ENCODE results near the gene NSUN6.

The NSUN6 gene

DNA sequence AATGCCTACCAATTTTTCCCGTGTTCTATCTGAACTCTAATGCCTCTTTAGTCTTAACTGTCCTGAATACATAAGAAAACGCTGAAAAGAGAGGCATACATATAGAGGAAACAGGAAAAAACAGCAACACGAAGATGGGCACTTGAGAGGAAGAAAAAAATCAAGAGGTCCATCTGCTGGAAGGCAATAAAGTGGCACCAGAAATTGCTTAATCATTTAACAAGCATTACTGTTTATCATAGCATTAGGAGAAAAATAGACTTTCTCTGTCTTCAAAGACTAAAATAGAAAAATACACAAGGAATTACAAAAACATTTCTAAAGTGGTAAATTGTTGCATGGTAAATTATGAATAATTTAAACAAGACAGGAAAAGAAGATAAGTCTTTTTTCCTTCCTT, 35.0 kb downstream of the NSUN6 start:
- H3F3A ChIP-seq (ENCODE audit: insufficient read depth): no peaks in the 10 kb centered on the region
- peaks cover 7% of the 10 kb centered on the region; the same call in 1 of the 2 replicates for H3K36me3 ChIP-seq (ENCODE audit: low read length)
- H3K27ac ChIP-seq (ENCODE audit: low read depth, low read length): no peak overlapping the region
- no peak overlapping the region for H2AFZ ChIP-seq (ENCODE audit: low read depth, low read length, severe bottlenecking)
- no peak overlapping the region for H3K4me3 ChIP-seq (ENCODE audit: insufficient read depth, low read length, poor library complexity, severe bottlenecking)
- no peaks in the 10 kb centered on the region for H3K27me3 ChIP-seq (ENCODE audit: low read length)
- no peak overlapping the region for H3K4me2 ChIP-seq (ENCODE audit: low read depth, low read length, poor library complexity, severe bottlenecking)
- H4K20me1 ChIP-seq (ENCODE audit: low read depth, low read length): no peaks in the 10 kb centered on the region
- no peaks in the 10 kb centered on the region for H3K9me2 ChIP-seq (replicated peaks; ENCODE audit: insufficient read depth, low read length)
- no peak for TF ChIP-seq EZH2phosphoT487 (conservative IDR thresholded peaks at IDR 0.05; ENCODE audit: low read length)
- no peak for TF ChIP-seq CTCF (IDR thresholded peaks at IDR 0.05; ENCODE audit: insufficient read depth, low read length, poor library complexity, severe bottlenecking)
- H3K9me3 ChIP-seq (ENCODE audit: insufficient read depth, low read length): no peaks in the 10 kb centered on the region
- H3K9ac ChIP-seq (ENCODE audit: low read length): no peak overlapping the region
- no peaks in the 10 kb centered on the region for H3K79me2 ChIP-seq (ENCODE audit: insufficient read depth, low read length)

DNA sequence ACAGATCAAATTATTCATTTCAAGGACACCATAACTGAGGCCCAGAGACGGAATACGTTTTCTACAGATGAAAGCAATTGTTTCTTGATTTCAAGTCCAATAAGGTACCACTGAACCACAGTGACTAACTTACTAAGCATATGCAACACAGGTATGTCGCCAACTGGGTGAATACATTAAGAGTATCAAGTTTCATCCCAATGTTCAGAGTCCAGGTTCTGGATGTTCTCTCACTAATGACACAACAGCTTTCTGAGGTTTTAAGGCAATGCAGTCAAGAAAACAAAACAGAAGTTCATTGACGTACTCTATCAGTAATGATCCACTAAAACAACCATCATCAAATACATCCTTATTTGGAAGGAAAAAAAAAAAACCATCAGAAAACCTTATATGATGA, 35.8 kb downstream of the NSUN6 start:
- peaks cover 4% of the 10 kb centered on the region; the same call in 1 of the 2 replicates for H3K36me3 ChIP-seq (ENCODE audit: low read length)
- H3K79me2 ChIP-seq (ENCODE audit: insufficient read depth, low read length): no peaks in the 10 kb centered on the region
- no peak overlapping the region for H3K4me3 ChIP-seq (ENCODE audit: insufficient read depth, low read length, poor library complexity, severe bottlenecking)
- H3K4me2 ChIP-seq (ENCODE audit: low read depth, low read length, poor library complexity, severe bottlenecking): no peak overlapping the region
- no peaks in the 10 kb centered on the region for H3K27me3 ChIP-seq (ENCODE audit: low read length)
- H3K9me2 ChIP-seq (replicated peaks; ENCODE audit: insufficient read depth, low read length): no peaks in the 10 kb centered on the region
- H2AFZ ChIP-seq (ENCODE audit: low read depth, low read length, severe bottlenecking): no peak overlapping the region
- H3F3A ChIP-seq (ENCODE audit: insufficient read depth): no peaks in the 10 kb centered on the region
- no peaks in the 10 kb centered on the region for H4K20me1 ChIP-seq (ENCODE audit: low read depth, low read length)
- H3K27ac ChIP-seq (ENCODE audit: low read depth, low read length): no peak overlapping the region
- no peaks in the 10 kb centered on the region for H3K9me3 ChIP-seq (ENCODE audit: insufficient read depth, low read length)
- TF ChIP-seq CTCF (IDR thresholded peaks at IDR 0.05; ENCODE audit: insufficient read depth, low read length, poor library complexity, severe bottlenecking) (no peak), EZH2phosphoT487 (conservative IDR thresholded peaks at IDR 0.05; ENCODE audit: low read length) (no peak)
- no peak overlapping the region for H3K9ac ChIP-seq (ENCODE audit: low read length)

GRCh38 chr10:18611168-18611567, 40.2 kb downstream of the NSUN6 start:
- TF ChIP-seq CTCF (IDR thresholded peaks at IDR 0.05; ENCODE audit: insufficient read depth, low read length, poor library complexity, severe bottlenecking): no peak
- no peak for TF ChIP-seq EZH2phosphoT487 (conservative IDR thresholded peaks at IDR 0.05; ENCODE audit: low read length)
- no peak overlapping the region for H3K4me3 ChIP-seq (ENCODE audit: insufficient read depth, low read length, poor library complexity, severe bottlenecking)
- peaks cover 18% of the 10 kb centered on the region; the same call in 1 of the 2 replicates for H3K36me3 ChIP-seq (ENCODE audit: low read length)
- H4K20me1 ChIP-seq (ENCODE audit: low read depth, low read length): no peaks in the 10 kb centered on the region
- H3K9ac ChIP-seq (ENCODE audit: low read length): no peak overlapping the region
- no peak overlapping the region for H3K4me2 ChIP-seq (ENCODE audit: low read depth, low read length, poor library complexity, severe bottlenecking)
- no peaks in the 10 kb centered on the region for H3K9me2 ChIP-seq (replicated peaks; ENCODE audit: insufficient read depth, low read length)
- no peaks in the 10 kb centered on the region for H3K9me3 ChIP-seq (ENCODE audit: insufficient read depth, low read length)
- H3K27ac ChIP-seq (ENCODE audit: low read depth, low read length): no peak overlapping the region
- H3K27me3 ChIP-seq (ENCODE audit: low read length): no peaks in the 10 kb centered on the region
- H2AFZ ChIP-seq (ENCODE audit: low read depth, low read length, severe bottlenecking): no peak overlapping the region
- no peaks in the 10 kb centered on the region for H3F3A ChIP-seq (ENCODE audit: insufficient read depth)
- H3K79me2 ChIP-seq (ENCODE audit: insufficient read depth, low read length): no peaks in the 10 kb centered on the region

All from SU-DHL-6 (cell line).